Neural progenitor cell (in vitro differentiated cells): ENCODE data around the gene SLC43A2. TPM values are rescaled to one million over a fixed set of nuclear protein-coding genes. Genes with fewer than 3 reads are reported as not detected.
A peak's percentile ranks its signal among the peaks of the same experiment; 100 is the strongest.

ENCODE experiments used
- DNase-seq: peaks from one replicate; pipeline ENCODE4 v3.0.0-alpha.2; 2016; ENCODE audit warnings: low spot score
- H2AFZ ChIP-seq: fragments of 200-600 bp; sonication (generic); replicated peaks from 2 replicates; pipeline ENCODE4 v1.6.1; 2016; ENCODE audit warnings: antibody characterized with exemption
- H3F3A ChIP-seq: fragments of 200-600 bp; sonication (generic); 2 replicates; pipeline ENCODE4 v1.6.1; 2016; ENCODE audit warnings: antibody characterized with exemption, low read depth
- H3K27ac ChIP-seq: fragments of 200-600 bp; sonication (generic); 2 replicates; pipeline ENCODE4 v1.5.1; 2016; ENCODE audit warnings: mild to moderate bottlenecking
- H3K27me3 ChIP-seq: fragments of 200-600 bp; sonication (generic); 2 replicates; pipeline ENCODE4 v1.6.1; 2016; ENCODE audit warnings: mild to moderate bottlenecking, moderate library complexity
- H3K36me3 ChIP-seq: fragments of 200-600 bp; sonication (generic); 2 replicates; pipeline ENCODE4 v1.5.1; 2016
- H3K4me1 ChIP-seq: fragments of 200-600 bp; sonication (generic); 2 replicates; pipeline ENCODE4 v1.6.1; 2016; ENCODE audit warnings: mixed run types
- H3K4me2 ChIP-seq: fragments of 200-600 bp; sonication (generic); 2 replicates; pipeline ENCODE4 v1.6.1; 2016
- H3K4me3 ChIP-seq: fragments of 200-600 bp; sonication (generic); 2 replicates; pipeline ENCODE4 v1.5.1; 2016
- H3K79me2 ChIP-seq: fragments of 200-600 bp; sonication (generic); 2 replicates; pipeline ENCODE4 v1.6.1; 2016; ENCODE audit warnings: low read depth
- H3K9ac ChIP-seq: fragments of 200-600 bp; sonication (generic); 2 replicates; pipeline ENCODE4 v1.6.1; 2016
- H3K9me3 ChIP-seq: fragments of 200-600 bp; sonication (generic); 2 replicates; pipeline ENCODE4 v1.5.1; 2016; ENCODE audit warnings: low read depth
- H4K20me1 ChIP-seq: fragments of 200-600 bp; sonication (generic); 2 replicates; pipeline ENCODE4 v1.6.1; 2016; ENCODE audit warnings: low read depth
- H3K27ac Mint-ChIP-seq: 3 replicates; pipeline ENCODE4 v1.8.0; 2021; ENCODE audit warnings: mixed read lengths
- H3K27me3 Mint-ChIP-seq: 2 replicates; pipeline ENCODE4 v1.8.0; 2022; ENCODE audit warnings: low read depth, mild to moderate bottlenecking, inconsistent platforms, moderate library complexity, mixed read lengths; ENCODE audit not compliant: insufficient read depth
- H3K36me3 Mint-ChIP-seq: 3 replicates; pipeline ENCODE4 v1.8.0; 2021; ENCODE audit warnings: mixed read lengths
- H3K4me1 Mint-ChIP-seq: 3 replicates; pipeline ENCODE4 v1.8.0; 2021; ENCODE audit warnings: mixed read lengths
- H3K4me3 Mint-ChIP-seq: 3 replicates; pipeline ENCODE4 v1.8.0; 2021; ENCODE audit warnings: mild to moderate bottlenecking, moderate library complexity, mixed read lengths
- H3K9me3 Mint-ChIP-seq: 3 replicates; pipeline ENCODE4 v1.8.0; 2020; ENCODE audit warnings: mixed read lengths
- EZH2 ChIP-seq: fragments of 200-600 bp; sonication (generic); IDR thresholded peaks from 2 replicates; pipeline ENCODE4 v1.6.1; 2017; ENCODE audit warnings: antibody characterized with exemption, mild to moderate bottlenecking, moderate library complexity
- EZH2phosphoT487 ChIP-seq: fragments of 200-600 bp; sonication (generic); IDR thresholded peaks from 2 replicates; pipeline ENCODE4 v1.6.1; 2017; ENCODE audit warnings: antibody characterized with exemption
- total RNA-seq: library from RNA; depleted of rRNA; stranded (reverse); fragments of >200 nt; gene quantifications from 2 replicates; pipeline ENCODE4 v1.2.3, GENCODE V29; 2015; ENCODE audit warnings: low replicate concordance
- TF ChIP-seq, protein P1 (sequence below): fragments of 200-600 bp; sonication (generic); IDR thresholded peaks from 2 replicates; pipeline ENCODE4 v1.5.1; 2017; ENCODE audit warnings: antibody characterized with exemption, mild to moderate bottlenecking

The SLC43A2 gene
- total RNA-seq, 1 donor from 2014 or later: 6.8 TPM

DNA sequence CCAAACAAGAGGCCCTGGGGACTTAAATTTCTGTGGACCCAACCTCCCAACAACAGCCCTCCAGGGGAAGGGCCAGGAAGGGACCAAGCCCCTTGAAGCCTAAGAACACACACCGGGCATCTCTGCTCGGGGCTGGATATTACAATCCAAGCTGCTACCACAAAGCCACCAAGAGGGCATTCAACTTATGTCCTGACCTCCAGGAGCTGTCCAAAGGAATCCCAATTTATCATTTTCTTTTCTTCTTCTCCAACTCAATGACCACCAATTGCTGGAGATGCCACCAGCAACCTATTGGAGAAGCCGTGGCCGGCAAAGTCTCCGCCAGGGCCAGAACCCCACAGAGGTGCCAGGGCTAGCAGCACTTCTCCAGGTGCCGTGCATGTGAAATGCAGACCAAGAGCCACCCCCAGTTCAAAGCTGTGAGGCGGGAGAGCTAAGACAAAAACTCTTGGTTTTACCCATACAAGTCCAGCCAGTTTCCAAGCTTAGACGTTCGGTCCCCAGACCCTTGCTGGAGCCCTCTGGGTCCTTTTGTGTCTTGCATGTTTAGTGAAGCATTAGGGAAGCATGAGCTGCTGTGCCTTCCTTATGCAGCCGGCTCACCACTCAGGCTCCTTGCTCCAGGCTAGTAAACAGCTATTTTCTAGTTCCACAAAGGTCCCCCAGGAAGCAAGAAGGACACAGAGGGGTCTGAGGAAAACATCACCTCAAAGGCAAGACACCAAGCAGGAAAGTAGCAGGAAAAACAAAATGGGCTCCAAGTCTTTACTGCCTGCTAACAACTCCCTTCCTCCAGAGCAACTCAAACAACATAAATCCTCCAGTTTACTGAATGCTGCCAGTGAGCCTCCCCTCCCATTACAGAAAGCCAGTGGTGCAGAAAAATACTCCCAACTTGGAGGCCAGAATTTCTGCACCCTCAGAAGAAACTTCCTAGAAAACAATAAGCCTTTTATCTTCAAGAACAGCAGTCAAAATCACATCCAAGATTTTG lies 69.3 kb downstream of the SLC43A2 start:
- Histone ChIP-seq H3K36me3 (no peaks in the 10 kb centered on the region), H3K4me1 (peaks cover 30% of the 10 kb centered on the region), H3K9me3 (no peaks in the 10 kb centered on the region), H2AFZ (no peak overlapping the region), H3K27me3 (no peaks in the 10 kb centered on the region), H3K27ac (peak overlapping the region; percentile 52), H4K20me1 (peaks cover 76% of the 10 kb centered on the region), H3K4me3 (no peak overlapping the region), H3F3A (peaks cover 29% of the 10 kb centered on the region), H3K79me2 (peaks cover 59% of the 10 kb centered on the region), H3K4me2 (peak overlapping the region; percentile 99), H3K9ac (no peak overlapping the region)
- peaks cover 13% of the 10 kb centered on the region for H3K36me3 Mint-ChIP-seq
- peaks cover 9% of the 10 kb centered on the region for H3K27me3 Mint-ChIP-seq
- no peaks in the 10 kb centered on the region for H3K9me3 Mint-ChIP-seq
- peak overlapping the region; percentile 94 for H3K4me3 Mint-ChIP-seq
- TF ChIP-seq, protein P1, sequence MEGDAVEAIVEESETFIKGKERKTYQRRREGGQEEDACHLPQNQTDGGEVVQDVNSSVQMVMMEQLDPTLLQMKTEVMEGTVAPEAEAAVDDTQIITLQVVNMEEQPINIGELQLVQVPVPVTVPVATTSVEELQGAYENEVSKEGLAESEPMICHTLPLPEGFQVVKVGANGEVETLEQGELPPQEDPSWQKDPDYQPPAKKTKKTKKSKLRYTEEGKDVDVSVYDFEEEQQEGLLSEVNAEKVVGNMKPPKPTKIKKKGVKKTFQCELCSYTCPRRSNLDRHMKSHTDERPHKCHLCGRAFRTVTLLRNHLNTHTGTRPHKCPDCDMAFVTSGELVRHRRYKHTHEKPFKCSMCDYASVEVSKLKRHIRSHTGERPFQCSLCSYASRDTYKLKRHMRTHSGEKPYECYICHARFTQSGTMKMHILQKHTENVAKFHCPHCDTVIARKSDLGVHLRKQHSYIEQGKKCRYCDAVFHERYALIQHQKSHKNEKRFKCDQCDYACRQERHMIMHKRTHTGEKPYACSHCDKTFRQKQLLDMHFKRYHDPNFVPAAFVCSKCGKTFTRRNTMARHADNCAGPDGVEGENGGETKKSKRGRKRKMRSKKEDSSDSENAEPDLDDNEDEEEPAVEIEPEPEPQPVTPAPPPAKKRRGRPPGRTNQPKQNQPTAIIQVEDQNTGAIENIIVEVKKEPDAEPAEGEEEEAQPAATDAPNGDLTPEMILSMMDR: no peak
- TF ChIP-seq EZH2: no peak
- no peak overlapping the region for H3K27ac Mint-ChIP-seq
- H3K4me1 Mint-ChIP-seq: peaks cover 52% of the 10 kb centered on the region
- DNase-seq: peak; percentile 57

DNA sequence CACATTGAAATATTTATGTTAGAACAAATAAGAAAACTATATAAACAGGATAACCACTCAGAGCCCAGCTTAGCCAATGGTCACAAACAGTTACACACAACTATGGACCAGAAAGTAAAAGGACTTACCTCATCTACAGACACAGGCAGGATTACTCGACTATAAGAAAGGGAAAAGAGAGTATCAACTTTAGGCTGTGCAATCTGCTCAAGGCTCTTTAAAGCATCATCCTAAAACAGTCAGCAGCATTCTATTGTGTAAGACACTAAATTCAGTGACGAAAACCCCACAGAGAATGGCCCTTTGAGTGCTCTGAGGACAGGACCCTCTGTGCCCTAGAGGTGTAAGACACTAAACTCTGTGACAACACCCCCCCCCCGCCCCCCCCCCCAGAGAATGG lies 70.2 kb downstream of the SLC43A2 start:
- Histone ChIP-seq H3K27ac (no peak overlapping the region), H3K79me2 (peaks cover 59% of the 10 kb centered on the region), H4K20me1 (peaks cover 86% of the 10 kb centered on the region), H3K27me3 (no peaks in the 10 kb centered on the region), H3K4me2 (no peak overlapping the region), H3K4me3 (no peak overlapping the region), H3K9ac (no peak overlapping the region), H3K36me3 (no peaks in the 10 kb centered on the region), H3F3A (peaks cover 22% of the 10 kb centered on the region), H2AFZ (no peak overlapping the region), H3K9me3 (no peaks in the 10 kb centered on the region), H3K4me1 (peaks cover 31% of the 10 kb centered on the region)
- H3K4me3 Mint-ChIP-seq: no peak overlapping the region
- no peak for TF ChIP-seq EZH2phosphoT487
- TF ChIP-seq, protein P1: no peak
- no peaks in the 10 kb centered on the region for H3K9me3 Mint-ChIP-seq
- no peak overlapping the region for H3K27ac Mint-ChIP-seq
- H3K36me3 Mint-ChIP-seq: peaks cover 13% of the 10 kb centered on the region
- DNase-seq: no peak
- peaks cover 53% of the 10 kb centered on the region for H3K4me1 Mint-ChIP-seq
- peaks cover 9% of the 10 kb centered on the region for H3K27me3 Mint-ChIP-seq

DNA sequence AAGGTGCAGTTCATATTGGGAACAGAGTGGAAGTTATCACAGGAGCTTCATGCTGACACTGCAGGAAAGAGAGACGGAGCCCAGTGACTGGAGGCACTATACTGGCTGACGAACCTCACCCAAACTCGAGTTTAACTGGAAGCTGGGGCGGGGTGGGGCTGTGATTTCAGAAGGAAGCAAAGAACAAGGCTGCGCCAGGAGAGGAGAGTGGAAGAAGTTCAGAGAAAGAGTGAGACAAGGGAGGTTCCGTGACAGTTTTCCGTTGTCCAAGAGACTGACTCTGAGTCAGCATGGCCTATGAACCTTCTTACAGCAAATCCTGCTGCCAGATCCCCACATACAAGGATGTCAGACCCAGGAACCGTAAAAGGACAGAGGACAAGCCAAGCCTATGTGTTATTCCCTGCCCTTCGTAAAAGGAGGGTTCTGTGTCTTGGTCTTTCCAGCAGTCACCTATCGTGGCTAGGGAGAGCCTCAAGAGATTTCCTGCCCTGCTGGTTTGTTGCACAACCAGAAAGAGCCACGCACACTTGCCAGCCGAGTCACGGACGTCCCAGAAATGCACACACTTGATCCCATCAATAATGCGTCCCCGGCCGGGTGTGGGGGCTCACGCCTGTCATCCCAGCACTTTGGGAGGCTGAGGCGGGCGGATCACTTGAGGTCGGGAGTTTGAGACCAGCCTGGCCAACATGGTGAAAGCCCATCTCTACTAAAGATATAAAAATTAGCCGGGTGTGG lies 71.1 kb downstream of the SLC43A2 start:
- H3K4me3 Mint-ChIP-seq: no peak overlapping the region
- Histone ChIP-seq H3K9me3 (no peaks in the 10 kb centered on the region), H3K4me1 (peaks cover 31% of the 10 kb centered on the region), H3K27me3 (no peaks in the 10 kb centered on the region), H3K4me3 (no peak overlapping the region), H3K36me3 (no peaks in the 10 kb centered on the region), H2AFZ (no peak overlapping the region), H3F3A (peaks cover 17% of the 10 kb centered on the region), H3K9ac (no peak overlapping the region), H3K4me2 (no peak overlapping the region), H3K79me2 (peaks cover 59% of the 10 kb centered on the region), H4K20me1 (peaks cover 93% of the 10 kb centered on the region), H3K27ac (no peak overlapping the region)
- peaks cover 9% of the 10 kb centered on the region for H3K27me3 Mint-ChIP-seq
- peaks cover 13% of the 10 kb centered on the region for H3K36me3 Mint-ChIP-seq
- TF ChIP-seq, protein P1: no peak
- no peak for TF ChIP-seq EZH2phosphoT487
- no peak for TF ChIP-seq EZH2
- DNase-seq: no peak
- H3K27ac Mint-ChIP-seq: no peak overlapping the region
- H3K4me1 Mint-ChIP-seq: peaks cover 55% of the 10 kb centered on the region
- H3K9me3 Mint-ChIP-seq: no peaks in the 10 kb centered on the region
